GM12874 (cell line): ENCODE data around the gene ITSN1.

ENCODE experiments used
- CTCF ChIP-seq: IDR thresholded peaks from 2 replicates; pipeline ENCODE4 v1.5.1; 2011; ENCODE audit warnings: low read depth, mild to moderate bottlenecking, control low read depth, low read length, moderate library complexity; ENCODE audit not compliant: insufficient read depth

ITSN1 gene

GRCh38 chr21:33663241-33663640 lies 20.9 kb downstream of the ITSN1 start:
- TF ChIP-seq CTCF = no peak

GRCh38 chr21:33664135-33664534 lies 21.8 kb downstream of the ITSN1 start:
- no peak for TF ChIP-seq CTCF

GRCh38 chr21:33666153-33666552 lies 23.9 kb downstream of the ITSN1 start:
- no peak for TF ChIP-seq CTCF

- no peak for TF ChIP-seq CTCF
These were observed 25.3 kb downstream of the ITSN1 start for GRCh38 chr21:33667636-33668035.

- no peak for TF ChIP-seq CTCF
These were observed 25.9 kb downstream of the ITSN1 start for GRCh38 chr21:33668180-33668579.

- TF ChIP-seq CTCF = no peak
These were observed 26.3 kb downstream of the ITSN1 start for GRCh38 chr21:33668620-33669019.

- no peak for TF ChIP-seq CTCF
These were observed 28.0 kb downstream of the ITSN1 start for GRCh38 chr21:33670076-33670978.
